HCT116 (cell line): ENCODE data around the gene CRHR1.

Source experiments
- SRF ChIP-seq: IDR thresholded peaks from 2 replicates; pipeline ENCODE4 v1.6.1; 2012; ENCODE audit warnings: low read depth
- TF ChIP-seq, protein P1 (sequence below), 3 experiments: fragments of 200-600 bp in 1 of 3; sonication (generic) in 1 of 3; IDR thresholded peaks in 2 of 3; conservative IDR thresholded peaks in 1 of 3; 2 replicates each; pipeline ENCODE4 v1.5.1; 2012 to 2017; ENCODE audit warnings: low read depth in 2 of 3, low read length in 2 of 3, antibody characterized with exemption in 1 of 3, borderline replicate concordance in 1 of 3, control low read depth in 1 of 3, mild to moderate bottlenecking in 1 of 3, mixed read lengths in 1 of 3, mixed run types in 1 of 3, moderate library complexity in 1 of 3; ENCODE audit not compliant: insufficient read depth in 1 of 3

DNA sequence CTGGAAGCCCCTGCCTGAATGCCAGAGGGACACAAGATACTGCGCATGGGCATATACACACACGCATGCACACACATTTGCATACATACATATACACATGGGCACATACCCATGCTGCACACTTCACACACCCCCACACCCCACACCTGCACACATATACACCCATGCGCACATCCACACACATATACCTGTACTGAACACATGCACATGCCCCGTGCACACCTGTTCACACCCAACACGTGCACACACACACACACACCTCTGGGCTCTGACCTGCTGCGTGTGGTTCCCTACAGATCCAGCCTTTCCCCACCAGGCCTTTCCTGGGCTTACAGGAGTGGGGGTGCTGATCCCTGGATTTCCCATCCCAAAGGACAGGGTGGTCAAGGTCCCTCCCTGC, 66.9 kb downstream of the CRHR1 start:
- TF ChIP-seq SRF = no peak
- TF ChIP-seq, protein P1, sequence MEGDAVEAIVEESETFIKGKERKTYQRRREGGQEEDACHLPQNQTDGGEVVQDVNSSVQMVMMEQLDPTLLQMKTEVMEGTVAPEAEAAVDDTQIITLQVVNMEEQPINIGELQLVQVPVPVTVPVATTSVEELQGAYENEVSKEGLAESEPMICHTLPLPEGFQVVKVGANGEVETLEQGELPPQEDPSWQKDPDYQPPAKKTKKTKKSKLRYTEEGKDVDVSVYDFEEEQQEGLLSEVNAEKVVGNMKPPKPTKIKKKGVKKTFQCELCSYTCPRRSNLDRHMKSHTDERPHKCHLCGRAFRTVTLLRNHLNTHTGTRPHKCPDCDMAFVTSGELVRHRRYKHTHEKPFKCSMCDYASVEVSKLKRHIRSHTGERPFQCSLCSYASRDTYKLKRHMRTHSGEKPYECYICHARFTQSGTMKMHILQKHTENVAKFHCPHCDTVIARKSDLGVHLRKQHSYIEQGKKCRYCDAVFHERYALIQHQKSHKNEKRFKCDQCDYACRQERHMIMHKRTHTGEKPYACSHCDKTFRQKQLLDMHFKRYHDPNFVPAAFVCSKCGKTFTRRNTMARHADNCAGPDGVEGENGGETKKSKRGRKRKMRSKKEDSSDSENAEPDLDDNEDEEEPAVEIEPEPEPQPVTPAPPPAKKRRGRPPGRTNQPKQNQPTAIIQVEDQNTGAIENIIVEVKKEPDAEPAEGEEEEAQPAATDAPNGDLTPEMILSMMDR (IDR thresholded peaks at IDR 0.05 in 2 of 3, conservative IDR thresholded peaks at IDR 0.05 in 1 of 3; ENCODE audit: borderline replicate concordance in 1 of 3, insufficient read depth in 1 of 3, low read depth in 2 of 3, low read length in 2 of 3) = no peak
